ENCODE measurements around the gene DLGAP1.

The DLGAP1 gene

GRCh38 chr18:3682061-3682460 lies 773.0 kb downstream of the DLGAP1 start:
- DNase-seq = no peak

GRCh38 chr18:3679241-3679640 lies 775.9 kb downstream of the DLGAP1 start:
- Histone ChIP-seq H2BK15ac (replicated peaks; ENCODE audit: low read depth) (no peak overlapping the region), H2AK5ac (ENCODE audit: low read length) (no peak overlapping the region), H3K23ac (ENCODE audit: low read length) (no peak overlapping the region), H3K79me1 (ENCODE audit: low read length) (no peaks in the 10 kb centered on the region), H3K79me2 (ENCODE audit: control insufficient read depth, insufficient read depth, low read length) (no peaks in the 10 kb centered on the region), H3K27me3 (ENCODE audit: insufficient read depth, low read length, poor library complexity) (no peaks in the 10 kb centered on the region), H3K36me3 (ENCODE audit: control insufficient read depth, insufficient read depth, low read length) (no peaks in the 10 kb centered on the region), H2BK120ac (ENCODE audit: low read depth, low read length) (no peak overlapping the region), H3K4me1 (ENCODE audit: control insufficient read depth, low read depth, low read length) (no peaks in the 10 kb centered on the region), H4K8ac (ENCODE audit: low read depth, low read length) (no peak overlapping the region), H3K4ac (ENCODE audit: low read depth, low read length) (no peak overlapping the region), H3K4me3 (ENCODE audit: low read length) (no peak overlapping the region), H3K27ac (ENCODE audit: low read depth, low read length) (no peak overlapping the region), H4K5ac (ENCODE audit: low read length) (no peak overlapping the region), H3K56ac (ENCODE audit: low read length) (no peak overlapping the region), H2BK5ac (ENCODE audit: low read length) (no peak overlapping the region), H3K4me2 (ENCODE audit: low read length) (no peak overlapping the region), H3K9ac (ENCODE audit: low read length) (no peak overlapping the region), H3K18ac (ENCODE audit: low read length) (no peak overlapping the region)
- no peak for DNase-seq
- no CpG with 5 or more reads among the region's 5 CpGs for WGBS (ENCODE audit: extremely low coverage, insufficient coverage, low lambda C conversion rate)

More at GRCh38 chr18:3682061-3682460, 773.0 kb downstream of the DLGAP1 start:
- Histone ChIP-seq H4K8ac (ENCODE audit: low read depth, low read length) (no peak overlapping the region), H4K5ac (ENCODE audit: low read length) (no peak overlapping the region), H3K27me3 (ENCODE audit: insufficient read depth, low read length, poor library complexity) (no peaks in the 10 kb centered on the region), H3K4me1 (ENCODE audit: control insufficient read depth, low read depth, low read length) (no peaks in the 10 kb centered on the region), H3K9ac (ENCODE audit: low read length) (no peak overlapping the region), H3K4me2 (ENCODE audit: low read length) (no peak overlapping the region), H3K56ac (ENCODE audit: low read length) (no peak overlapping the region), H3K79me1 (ENCODE audit: low read length) (no peaks in the 10 kb centered on the region), H3K36me3 (ENCODE audit: control insufficient read depth, insufficient read depth, low read length) (no peaks in the 10 kb centered on the region), H3K4ac (ENCODE audit: low read depth, low read length) (no peak overlapping the region), H3K4me3 (ENCODE audit: low read length) (no peak overlapping the region), H2BK5ac (ENCODE audit: low read length) (no peak overlapping the region), H2BK120ac (ENCODE audit: low read depth, low read length) (no peak overlapping the region), H3K23ac (ENCODE audit: low read length) (no peak overlapping the region), H3K27ac (ENCODE audit: low read depth, low read length) (no peak overlapping the region), H3K18ac (ENCODE audit: low read length) (no peak overlapping the region), H3K79me2 (ENCODE audit: control insufficient read depth, insufficient read depth, low read length) (no peaks in the 10 kb centered on the region), H2AK5ac (ENCODE audit: low read length) (no peak overlapping the region), H2BK15ac (replicated peaks; ENCODE audit: low read depth) (no peak overlapping the region)
- WGBS (ENCODE audit: extremely low coverage, insufficient coverage, low lambda C conversion rate) = no CpG with 5 or more reads among the region's 3 CpGs

GRCh38 chr18:3675994-3676393 lies 779.1 kb downstream of the DLGAP1 start:
- Histone ChIP-seq H3K4ac (ENCODE audit: low read depth, low read length) (no peak overlapping the region), H3K27ac (ENCODE audit: low read depth, low read length) (no peak overlapping the region), H3K9ac (ENCODE audit: low read length) (no peak overlapping the region), H2BK5ac (ENCODE audit: low read length) (no peak overlapping the region), H3K4me1 (ENCODE audit: control insufficient read depth, low read depth, low read length) (no peaks in the 10 kb centered on the region), H3K4me2 (ENCODE audit: low read length) (no peak overlapping the region), H2AK5ac (ENCODE audit: low read length) (no peak overlapping the region), H3K27me3 (ENCODE audit: insufficient read depth, low read length, poor library complexity) (no peaks in the 10 kb centered on the region), H3K79me1 (ENCODE audit: low read length) (no peaks in the 10 kb centered on the region), H3K23ac (ENCODE audit: low read length) (no peak overlapping the region), H3K79me2 (ENCODE audit: control insufficient read depth, insufficient read depth, low read length) (no peaks in the 10 kb centered on the region), H3K18ac (ENCODE audit: low read length) (no peak overlapping the region), H3K36me3 (ENCODE audit: control insufficient read depth, insufficient read depth, low read length) (no peaks in the 10 kb centered on the region), H4K8ac (ENCODE audit: low read depth, low read length) (no peak overlapping the region), H2BK15ac (replicated peaks; ENCODE audit: low read depth) (no peak overlapping the region), H3K56ac (ENCODE audit: low read length) (no peak overlapping the region), H2BK120ac (ENCODE audit: low read depth, low read length) (no peak overlapping the region), H3K4me3 (ENCODE audit: low read length) (no peak overlapping the region), H4K5ac (ENCODE audit: low read length) (no peak overlapping the region)
- DNase-seq = no peak
- no CpG with 5 or more reads among the region's 8 CpGs for WGBS (ENCODE audit: extremely low coverage, insufficient coverage, low lambda C conversion rate)

GRCh38 chr18:3675446-3675845 lies 779.7 kb downstream of the DLGAP1 start:
- no peak overlapping the region for H2AK5ac ChIP-seq (ENCODE audit: low read length)
- H3K79me2 ChIP-seq (ENCODE audit: control insufficient read depth, insufficient read depth, low read length) = no peaks in the 10 kb centered on the region
- no peak overlapping the region for H3K27ac ChIP-seq (ENCODE audit: low read depth, low read length)
- no peak overlapping the region for H3K9ac ChIP-seq (ENCODE audit: low read length)
- H3K4ac ChIP-seq (ENCODE audit: low read depth, low read length) = no peak overlapping the region
- no peak for DNase-seq
- H3K4me2 ChIP-seq (ENCODE audit: low read length) = no peak overlapping the region
- no peak overlapping the region for H3K4me3 ChIP-seq (ENCODE audit: low read length)
- no peak overlapping the region for H4K8ac ChIP-seq (ENCODE audit: low read depth, low read length)
- H3K27me3 ChIP-seq (ENCODE audit: insufficient read depth, low read length, poor library complexity) = no peaks in the 10 kb centered on the region
- no peaks in the 10 kb centered on the region for H3K36me3 ChIP-seq (ENCODE audit: control insufficient read depth, insufficient read depth, low read length)
- no peak overlapping the region for H3K56ac ChIP-seq (ENCODE audit: low read length)
- no peak overlapping the region for H2BK120ac ChIP-seq (ENCODE audit: low read depth, low read length)
- H2BK5ac ChIP-seq (ENCODE audit: low read length) = no peak overlapping the region
- H4K5ac ChIP-seq (ENCODE audit: low read length) = no peak overlapping the region
- no CpG with 5 or more reads among the region's 3 CpGs for WGBS (ENCODE audit: extremely low coverage, insufficient coverage, low lambda C conversion rate)
- H3K4me1 ChIP-seq (ENCODE audit: control insufficient read depth, low read depth, low read length) = no peaks in the 10 kb centered on the region
- no peak overlapping the region for H3K18ac ChIP-seq (ENCODE audit: low read length)
- H2BK15ac ChIP-seq (replicated peaks; ENCODE audit: low read depth) = no peak overlapping the region
- H3K23ac ChIP-seq (ENCODE audit: low read length) = no peak overlapping the region
- H3K79me1 ChIP-seq (ENCODE audit: low read length) = no peaks in the 10 kb centered on the region

GRCh38 chr18:3671176-3671575 lies 783.9 kb downstream of the DLGAP1 start:
- Histone ChIP-seq H3K4ac (ENCODE audit: low read depth, low read length) (no peak overlapping the region), H4K5ac (ENCODE audit: low read length) (no peak overlapping the region), H3K4me3 (ENCODE audit: low read length) (no peak overlapping the region), H2BK15ac (replicated peaks; ENCODE audit: low read depth) (no peak overlapping the region), H2BK5ac (ENCODE audit: low read length) (no peak overlapping the region), H3K9ac (ENCODE audit: low read length) (no peak overlapping the region), H3K79me1 (ENCODE audit: low read length) (no peaks in the 10 kb centered on the region), H2AK5ac (ENCODE audit: low read length) (no peak overlapping the region), H3K79me2 (ENCODE audit: control insufficient read depth, insufficient read depth, low read length) (no peaks in the 10 kb centered on the region), H3K27ac (ENCODE audit: low read depth, low read length) (no peak overlapping the region), H3K56ac (ENCODE audit: low read length) (no peak overlapping the region), H3K23ac (ENCODE audit: low read length) (no peak overlapping the region), H4K8ac (ENCODE audit: low read depth, low read length) (no peak overlapping the region), H3K18ac (ENCODE audit: low read length) (no peak overlapping the region), H3K27me3 (ENCODE audit: insufficient read depth, low read length, poor library complexity) (no peaks in the 10 kb centered on the region), H3K36me3 (ENCODE audit: control insufficient read depth, insufficient read depth, low read length) (no peaks in the 10 kb centered on the region), H2BK120ac (ENCODE audit: low read depth, low read length) (no peak overlapping the region), H3K4me1 (ENCODE audit: control insufficient read depth, low read depth, low read length) (no peaks in the 10 kb centered on the region), H3K4me2 (ENCODE audit: low read length) (no peak overlapping the region)
- DNase-seq = no peak
- no CpG with 5 or more reads among the region's 2 CpGs for WGBS (ENCODE audit: extremely low coverage, insufficient coverage, low lambda C conversion rate)

GRCh38 chr18:3669376-3669775 lies 785.7 kb downstream of the DLGAP1 start:
- Histone ChIP-seq H3K36me3 (ENCODE audit: control insufficient read depth, insufficient read depth, low read length) (no peaks in the 10 kb centered on the region), H3K18ac (ENCODE audit: low read length) (no peak overlapping the region), H2BK15ac (replicated peaks; ENCODE audit: low read depth) (no peak overlapping the region), H4K8ac (ENCODE audit: low read depth, low read length) (no peak overlapping the region), H3K56ac (ENCODE audit: low read length) (no peak overlapping the region), H3K79me1 (ENCODE audit: low read length) (no peaks in the 10 kb centered on the region), H3K9ac (ENCODE audit: low read length) (no peak overlapping the region), H2AK5ac (ENCODE audit: low read length) (no peak overlapping the region), H4K5ac (ENCODE audit: low read length) (no peak overlapping the region), H3K23ac (ENCODE audit: low read length) (no peak overlapping the region), H3K79me2 (ENCODE audit: control insufficient read depth, insufficient read depth, low read length) (no peaks in the 10 kb centered on the region), H3K4me1 (ENCODE audit: control insufficient read depth, low read depth, low read length) (peaks cover 5% of the 10 kb centered on the region), H3K4me2 (ENCODE audit: low read length) (no peak overlapping the region), H2BK5ac (ENCODE audit: low read length) (no peak overlapping the region), H3K27ac (ENCODE audit: low read depth, low read length) (no peak overlapping the region), H3K4ac (ENCODE audit: low read depth, low read length) (no peak overlapping the region), H3K27me3 (ENCODE audit: insufficient read depth, low read length, poor library complexity) (no peaks in the 10 kb centered on the region), H2BK120ac (ENCODE audit: low read depth, low read length) (no peak overlapping the region), H3K4me3 (ENCODE audit: low read length) (no peak overlapping the region)
- no CpG with 5 or more reads among the region's 17 CpGs for WGBS (ENCODE audit: extremely low coverage, insufficient coverage, low lambda C conversion rate)
- DNase-seq = no peak
